Stimulated activated CD8-positive, alpha-beta memory T cell treated with anti-CD3 and anti-CD28 coated beads, Interleukin-15, amount 100 ng/mL, for 24 hours (primary cell): ENCODE results near the gene LCA5L.
"Not testable (repeated sequence)": the region's sequence is repeated elsewhere in the genome, so short reads cannot be mapped to it uniquely, and the experiment has no call there.

Experiments used
- DNase-seq: peaks from one replicate; pipeline ENCODE4 v3.0.0-alpha.2; 2020; ENCODE audit warnings: low read depth

Gene LCA5L

GRCh38 chr21:39451332-39452206 is 6.0 kb upstream of the LCA5L start, which contains the start of gene SH3BGR:
SH3BGR (plus strand) TSS chr21:39451970; CDS start chr21:39452097, 127 bp downstream.
- no peak for DNase-seq

GRCh38 chr21:39447264-39447663 is 1.7 kb upstream of the LCA5L start:
- DNase-seq: no peak

GRCh38 chr21:39444421-39445180 is 977 bp downstream of the LCA5L start:
- DNase-seq: no peak

GRCh38 chr21:39441502-39442475 is 3.8 kb downstream of the LCA5L start:
- DNase-seq: no peak

- no peak for DNase-seq
Observed at GRCh38 chr21:39439232-39439631, 6.3 kb downstream of the LCA5L start.

GRCh38 chr21:39434950-39435349 is 10.6 kb downstream of the LCA5L start:
- DNase-seq: no peak

- DNase-seq: no peak
Observed at GRCh38 chr21:39430954-39431353, 14.6 kb downstream of the LCA5L start.

GRCh38 chr21:39430457-39430856 is 15.1 kb downstream of the LCA5L start:
- no peak for DNase-seq

GRCh38 chr21:39430016-39430415 is 15.6 kb downstream of the LCA5L start:
- DNase-seq: no peak

- DNase-seq: no peak
Observed at GRCh38 chr21:39429445-39429844, 16.1 kb downstream of the LCA5L start.

- no peak for DNase-seq
Observed at GRCh38 chr21:39422527-39423241, 22.9 kb downstream of the LCA5L start.

GRCh38 chr21:39419204-39419603 is 26.4 kb downstream of the LCA5L start:
- not testable (repeated sequence) for DNase-seq

- DNase-seq: no peak
Observed at GRCh38 chr21:39406065-39406464, 39.5 kb downstream of the LCA5L start.

GRCh38 chr21:39400173-39400572 is 45.4 kb downstream of the LCA5L start:
- DNase-seq: no peak

GRCh38 chr21:39397646-39398385 is 47.8 kb downstream of the LCA5L start:
- no peak for DNase-seq

GRCh38 chr21:39392981-39393380 is 52.6 kb downstream of the LCA5L start:
- DNase-seq: no peak

- DNase-seq: no peak
Observed at GRCh38 chr21:39390212-39390765, 55.3 kb downstream of the LCA5L start.

GRCh38 chr21:39388811-39389155 is 56.8 kb downstream of the LCA5L start:
- DNase-seq: no peak

GRCh38 chr21:39388038-39388810 is 57.4 kb downstream of the LCA5L start:
- DNase-seq: peak; percentile 89
